Measurements from ENCODE around the gene C10orf88. TPM values are rescaled to one million over a fixed set of nuclear protein-coding genes. Genes with fewer than 3 reads are reported as not detected.

Gene C10orf88
- total and polyA plus RNA-seq, 9 of the 15 experiments (the other 6 are each of a cell fraction or from before 2014, with no cell fraction given) = 2.5 to 9.6 (median 7.5) TPM

- TF ChIP-seq BCOR (IDR thresholded peaks at IDR 0.05) (no peak), CBFA2T2 (conservative IDR thresholded peaks at IDR 0.05) (no peak), KDM2B (CRISPR knock-in tag; IDR thresholded peaks at IDR 0.05) (no peak), YBX1 (IDR thresholded peaks at IDR 0.05) (no peak), NCOA6 (IDR thresholded peaks at IDR 0.05) (peak; percentile 98), ELF2 (CRISPR knock-in tag; IDR thresholded peaks at IDR 0.05) (no peak), KDM4B (IDR thresholded peaks at IDR 0.05; ENCODE audit: borderline replicate concordance in 2 of 2, low read depth in 1 of 2) (no peak), ZFX (CRISPR knock-in tag; IDR thresholded peaks at IDR 0.05) (peak; percentile 45; the same call in 1 of the 2 replicates), ZNF583 (CRISPR knock-in tag; IDR thresholded peaks at IDR 0.05) (0 out of 2 replicates have a peak, but pooled peaks have one; percentile 60), COPS2 (conservative IDR thresholded peaks at IDR 0.05) (no peak), TCF7L2 (IDR thresholded peaks at IDR 0.05; ENCODE audit: low read depth, low read length) (no peak), ZNF766 (CRISPR knock-in tag; conservative IDR thresholded peaks at IDR 0.05) (peak; percentile 98), BRD9 (IDR thresholded peaks at IDR 0.05; ENCODE audit: low read depth, partially characterized antibody) (no peak), ZC3H11A (IDR thresholded peaks at IDR 0.05; ENCODE audit: low read depth, low read length) (no peak), BRD4 (IDR thresholded peaks at IDR 0.05) (no peak), ZNF551 (CRISPR knock-in tag; IDR thresholded peaks at IDR 0.05) (no peak), ARID2 (IDR thresholded peaks at IDR 0.05) (no peak), NUFIP1 (IDR thresholded peaks at IDR 0.05; ENCODE audit: partially characterized antibody) (no peak), ZNF384 (IDR thresholded peaks at IDR 0.05; ENCODE audit: low read depth, low read length) (no peak), NFE2 (IDR thresholded peaks at IDR 0.05; ENCODE audit: low read depth) (no peak)
- TF ChIP-seq, protein P1, sequence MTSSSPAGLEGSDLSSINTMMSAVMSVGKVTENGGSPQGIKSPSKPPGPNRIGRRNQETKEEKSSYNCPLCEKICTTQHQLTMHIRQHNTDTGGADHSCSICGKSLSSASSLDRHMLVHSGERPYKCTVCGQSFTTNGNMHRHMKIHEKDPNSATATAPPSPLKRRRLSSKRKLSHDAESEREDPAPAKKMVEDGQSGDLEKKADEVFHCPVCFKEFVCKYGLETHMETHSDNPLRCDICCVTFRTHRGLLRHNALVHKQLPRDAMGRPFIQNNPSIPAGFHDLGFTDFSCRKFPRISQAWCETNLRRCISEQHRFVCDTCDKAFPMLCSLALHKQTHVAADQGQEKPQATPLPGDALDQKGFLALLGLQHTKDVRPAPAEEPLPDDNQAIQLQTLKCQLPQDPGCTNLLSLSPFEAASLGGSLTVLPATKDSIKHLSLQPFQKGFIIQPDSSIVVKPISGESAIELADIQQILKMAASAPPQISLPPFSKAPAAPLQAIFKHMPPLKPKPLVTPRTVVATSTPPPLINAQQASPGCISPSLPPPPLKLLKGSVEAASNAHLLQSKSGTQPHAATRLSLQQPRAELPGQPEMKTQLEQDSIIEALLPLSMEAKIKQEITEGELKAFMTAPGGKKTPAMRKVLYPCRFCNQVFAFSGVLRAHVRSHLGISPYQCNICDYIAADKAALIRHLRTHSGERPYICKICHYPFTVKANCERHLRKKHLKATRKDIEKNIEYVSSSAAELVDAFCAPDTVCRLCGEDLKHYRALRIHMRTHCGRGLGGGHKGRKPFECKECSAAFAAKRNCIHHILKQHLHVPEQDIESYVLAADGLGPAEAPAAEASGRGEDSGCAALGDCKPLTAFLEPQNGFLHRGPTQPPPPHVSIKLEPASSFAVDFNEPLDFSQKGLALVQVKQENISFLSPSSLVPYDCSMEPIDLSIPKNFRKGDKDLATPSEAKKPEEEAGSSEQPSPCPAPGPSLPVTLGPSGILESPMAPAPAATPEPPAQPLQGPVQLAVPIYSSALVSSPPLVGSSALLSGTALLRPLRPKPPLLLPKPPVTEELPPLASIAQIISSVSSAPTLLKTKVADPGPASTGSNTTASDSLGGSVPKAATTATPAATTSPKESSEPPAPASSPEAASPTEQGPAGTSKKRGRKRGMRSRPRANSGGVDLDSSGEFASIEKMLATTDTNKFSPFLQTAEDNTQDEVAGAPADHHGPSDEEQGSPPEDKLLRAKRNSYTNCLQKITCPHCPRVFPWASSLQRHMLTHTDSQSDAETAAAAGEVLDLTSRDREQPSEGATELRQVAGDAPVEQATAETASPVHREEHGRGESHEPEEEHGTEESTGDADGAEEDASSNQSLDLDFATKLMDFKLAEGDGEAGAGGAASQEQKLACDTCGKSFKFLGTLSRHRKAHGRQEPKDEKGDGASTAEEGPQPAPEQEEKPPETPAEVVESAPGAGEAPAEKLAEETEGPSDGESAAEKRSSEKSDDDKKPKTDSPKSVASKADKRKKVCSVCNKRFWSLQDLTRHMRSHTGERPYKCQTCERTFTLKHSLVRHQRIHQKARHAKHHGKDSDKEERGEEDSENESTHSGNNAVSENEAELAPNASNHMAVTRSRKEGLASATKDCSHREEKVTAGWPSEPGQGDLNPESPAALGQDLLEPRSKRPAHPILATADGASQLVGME (CRISPR knock-in tag; IDR thresholded peaks at IDR 0.05) = no peak
- TF ChIP-seq, protein P2, sequence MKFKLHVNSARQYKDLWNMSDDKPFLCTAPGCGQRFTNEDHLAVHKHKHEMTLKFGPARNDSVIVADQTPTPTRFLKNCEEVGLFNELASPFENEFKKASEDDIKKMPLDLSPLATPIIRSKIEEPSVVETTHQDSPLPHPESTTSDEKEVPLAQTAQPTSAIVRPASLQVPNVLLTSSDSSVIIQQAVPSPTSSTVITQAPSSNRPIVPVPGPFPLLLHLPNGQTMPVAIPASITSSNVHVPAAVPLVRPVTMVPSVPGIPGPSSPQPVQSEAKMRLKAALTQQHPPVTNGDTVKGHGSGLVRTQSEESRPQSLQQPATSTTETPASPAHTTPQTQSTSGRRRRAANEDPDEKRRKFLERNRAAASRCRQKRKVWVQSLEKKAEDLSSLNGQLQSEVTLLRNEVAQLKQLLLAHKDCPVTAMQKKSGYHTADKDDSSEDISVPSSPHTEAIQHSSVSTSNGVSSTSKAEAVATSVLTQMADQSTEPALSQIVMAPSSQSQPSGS (CRISPR knock-in tag; IDR thresholded peaks at IDR 0.05) = peak; percentile 81; the same call in 1 of the 2 replicates
- TF ChIP-seq, protein P3, sequence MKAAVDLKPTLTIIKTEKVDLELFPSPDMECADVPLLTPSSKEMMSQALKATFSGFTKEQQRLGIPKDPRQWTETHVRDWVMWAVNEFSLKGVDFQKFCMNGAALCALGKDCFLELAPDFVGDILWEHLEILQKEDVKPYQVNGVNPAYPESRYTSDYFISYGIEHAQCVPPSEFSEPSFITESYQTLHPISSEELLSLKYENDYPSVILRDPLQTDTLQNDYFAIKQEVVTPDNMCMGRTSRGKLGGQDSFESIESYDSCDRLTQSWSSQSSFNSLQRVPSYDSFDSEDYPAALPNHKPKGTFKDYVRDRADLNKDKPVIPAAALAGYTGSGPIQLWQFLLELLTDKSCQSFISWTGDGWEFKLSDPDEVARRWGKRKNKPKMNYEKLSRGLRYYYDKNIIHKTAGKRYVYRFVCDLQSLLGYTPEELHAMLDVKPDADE (conservative IDR thresholded peaks at IDR 0.05; ENCODE audit: control insufficient read depth, low read depth, low read length) = peak; percentile 55; the same call in 1 of the 2 replicates
These were observed 42.0 kb downstream of the C10orf88 start (continued) for GRCh38 chr10:122911889-122912484.
